Measurements from ENCODE around the gene NSDHL.

Gene NSDHL

GRCh38 chrX:152886716-152887115, 55.9 kb downstream of the NSDHL start:
- in situ Hi-C loops (cut with HindIII; ENCODE audit: low pct_unique_long_range_greater_than_20kb, low sequenced_read_pairs) = no loop called here
- no peak for DNase-seq (ENCODE audit: low read depth in 1 of 2, low spot score in 1 of 2)
- TF ChIP-seq JUND (IDR thresholded peaks at IDR 0.05; ENCODE audit: low read depth) = no peak

- in situ Hi-C loops (cut with HindIII; ENCODE audit: low pct_unique_long_range_greater_than_20kb, low sequenced_read_pairs) = no loop called here
- no peak for TF ChIP-seq JUND (IDR thresholded peaks at IDR 0.05; ENCODE audit: low read depth)
- DNase-seq (ENCODE audit: low read depth in 1 of 2, low spot score in 1 of 2) = no peak
These were observed 61.6 kb downstream of the NSDHL start for GRCh38 chrX:152892499-152892898.

- TF ChIP-seq JUND (IDR thresholded peaks at IDR 0.05; ENCODE audit: low read depth) = no peak
- no peak for DNase-seq (ENCODE audit: low read depth in 1 of 2, low spot score in 1 of 2)
- in situ Hi-C loops (cut with HindIII; ENCODE audit: low pct_unique_long_range_greater_than_20kb, low sequenced_read_pairs) = no loop called here
These were observed 62.4 kb downstream of the NSDHL start for GRCh38 chrX:152892999-152893891.

GRCh38 chrX:152893980-152894610, 63.2 kb downstream of the NSDHL start:
- TF ChIP-seq JUND (IDR thresholded peaks at IDR 0.05; ENCODE audit: low read depth) = no peak
- DNase-seq (ENCODE audit: low read depth in 1 of 2, low spot score in 1 of 2) = no peak
- in situ Hi-C loops (cut with HindIII; ENCODE audit: low pct_unique_long_range_greater_than_20kb, low sequenced_read_pairs) = no loop called here

GRCh38 chrX:152895121-152895520, 64.3 kb downstream of the NSDHL start:
- no peak for DNase-seq (ENCODE audit: low read depth in 1 of 2, low spot score in 1 of 2)
- no peak for TF ChIP-seq JUND (IDR thresholded peaks at IDR 0.05; ENCODE audit: low read depth)
- in situ Hi-C loops (cut with HindIII; ENCODE audit: low pct_unique_long_range_greater_than_20kb, low sequenced_read_pairs) = no loop called here

- DNase-seq (ENCODE audit: low read depth in 1 of 2, low spot score in 1 of 2) = peak; percentile 23 to 76
- TF ChIP-seq JUND (IDR thresholded peaks at IDR 0.05; ENCODE audit: low read depth) = no peak
- in situ Hi-C loops (cut with HindIII; ENCODE audit: low pct_unique_long_range_greater_than_20kb, low sequenced_read_pairs) = no loop called here
These were observed 65.0 kb downstream of the NSDHL start for GRCh38 chrX:152895724-152896420.

- DNase-seq (ENCODE audit: low read depth in 1 of 2, low spot score in 1 of 2) = no peak
- no peak for TF ChIP-seq JUND (IDR thresholded peaks at IDR 0.05; ENCODE audit: low read depth)
- in situ Hi-C loops (cut with HindIII; ENCODE audit: low pct_unique_long_range_greater_than_20kb, low sequenced_read_pairs) = no loop called here
These were observed 65.6 kb downstream of the NSDHL start for GRCh38 chrX:152896450-152896849.

- peak; percentile 55 to 79 for DNase-seq (ENCODE audit: low read depth in 1 of 2, low spot score in 1 of 2)
- TF ChIP-seq JUND (IDR thresholded peaks at IDR 0.05; ENCODE audit: low read depth) = no peak
- in situ Hi-C loops (cut with HindIII; ENCODE audit: low pct_unique_long_range_greater_than_20kb, low sequenced_read_pairs) = no loop called here
These were observed 66.6 kb downstream of the NSDHL start, which contains the start of gene ZNF185 for GRCh38 chrX:152897222-152898131. ZNF185 (plus strand) TSS chrX:152898067; CDS start chrX:152914490, 16,423 bp downstream.

GRCh38 chrX:152898442-152898841, 67.6 kb downstream of the NSDHL start:
- no peak for DNase-seq (ENCODE audit: low read depth in 1 of 2, low spot score in 1 of 2)
- in situ Hi-C loops (cut with HindIII; ENCODE audit: low pct_unique_long_range_greater_than_20kb, low sequenced_read_pairs) = no loop called here
- no peak for TF ChIP-seq JUND (IDR thresholded peaks at IDR 0.05; ENCODE audit: low read depth)

- in situ Hi-C loops (cut with HindIII; ENCODE audit: low pct_unique_long_range_greater_than_20kb, low sequenced_read_pairs) = no loop called here
- TF ChIP-seq JUND (IDR thresholded peaks at IDR 0.05; ENCODE audit: low read depth) = no peak
- no peak for DNase-seq (ENCODE audit: low read depth in 1 of 2, low spot score in 1 of 2)
These were observed 68.4 kb downstream of the NSDHL start for GRCh38 chrX:152899111-152899873.
